GM12878 (cell line): ENCODE results near the gene SLC4A1. TPM values are rescaled to one million over a fixed set of nuclear protein-coding genes. Genes with fewer than 3 reads are reported as not detected.

Experiments
- ATAC-seq: fragments of 200-7000 bp; cut with Tn5 transposase; 3 replicates; pipeline ENCODE4 v1.9.1; 2020; ENCODE audit warnings: mild to moderate bottlenecking, moderate library complexity
- BruUV-seq: library from RNA; stranded (reverse); fragments of 400-500 nt; replicated peaks from 2 replicates; lab custom pipeline; 2021; lab: Mats Ljungman, UMichigan
- CTCF ChIA-PET: fragments of 300-600 bp; sonication (Branson Sonifier 250); formaldehyde crosslinking; extraction: SDS; loops from one replicate; lab custom pipeline; 2021; ENCODE audit warnings: inconsistent platforms; lab: Yijun Ruan, JAX
- POLR2A ChIA-PET: fragments of 350-600 bp; formaldehyde crosslinking; extraction: SDS; loops from one replicate; lab custom pipeline; 2021; ENCODE audit warnings: inconsistent platforms; lab: Charles Lee
- RAD21 ChIA-PET: fragments of 300-600 bp; sonication (Branson Sonifier 250); formaldehyde crosslinking; loops from one replicate; lab custom pipeline; 2023; ENCODE audit warnings: antibody characterized with exemption; ENCODE audit not compliant: unreplicated experiment; lab: Charles Lee
- SMC1A ChIA-PET: fragments of 300-600 bp; sonication (Branson Sonifier 250); formaldehyde crosslinking; loops from one replicate; lab custom pipeline; 2023; ENCODE audit not compliant: unreplicated experiment, uncharacterized antibody; lab: Charles Lee
- DNase-seq: peaks from one replicate; pipeline ENCODE4 v3.0.0-alpha.2; 2011; ENCODE audit warnings: low read depth, low spot score
- FAIRE-seq: peaks from 3 replicates; lab custom pipeline; 2011; peaks lifted over from hg19 to GRCh38; lab: Jason Lieb, UNC
- H2AFZ ChIP-seq: 2 replicates; pipeline ENCODE4 v1.6.0; 2011; ENCODE audit warnings: low read depth, low read length, control low read depth; ENCODE audit not compliant: control insufficient read depth
- H3K27ac ChIP-seq: 2 replicates; pipeline ENCODE4 v1.5.1; 2011; ENCODE audit warnings: control low read depth; ENCODE audit not compliant: control insufficient read depth, insufficient read depth
- H3K27me3 ChIP-seq, 2 experiments: replicated peaks in 1 of 2; 2 replicates each; pipeline versions ENCODE4 v1.6.0 to v1.6.1; 2011; ENCODE audit warnings: low read length in 1 of 2; ENCODE audit not compliant: control insufficient read depth in 2 of 2, insufficient read depth in 2 of 2
- H3K36me3 ChIP-seq, 2 experiments: 2 replicates each; pipeline ENCODE4 v1.5.1; 2011; ENCODE audit warnings: low read length in 1 of 2; ENCODE audit not compliant: control insufficient read depth in 2 of 2, insufficient read depth in 2 of 2
- H3K4me1 ChIP-seq: 2 replicates; pipeline ENCODE4 v1.6.1; 2011; ENCODE audit warnings: mild to moderate bottlenecking, low read length, moderate library complexity, mixed read lengths; ENCODE audit not compliant: control insufficient read depth, insufficient read depth
- H3K4me2 ChIP-seq: 2 replicates; pipeline ENCODE4 v1.6.0; 2011; ENCODE audit warnings: control low read depth; ENCODE audit not compliant: control insufficient read depth, insufficient read depth
- H3K4me3 ChIP-seq: fragments of 200-600 bp; sonication (generic); 2 replicates; pipeline ENCODE4 v1.5.1; 2016
- H3K79me2 ChIP-seq: 2 replicates; pipeline ENCODE4 v1.6.0; 2011; ENCODE audit warnings: low read length; ENCODE audit not compliant: control insufficient read depth, insufficient read depth
- H3K9ac ChIP-seq: 2 replicates; pipeline ENCODE4 v1.8.0; 2011; ENCODE audit warnings: low read length, control low read depth, mixed read lengths; ENCODE audit not compliant: control insufficient read depth, insufficient read depth
- H3K9me3 ChIP-seq: replicated peaks from 3 replicates; pipeline ENCODE4 v1.5.1; 2011; ENCODE audit warnings: mild to moderate bottlenecking, low read length; ENCODE audit not compliant: control insufficient read depth, insufficient read depth
- H4K20me1 ChIP-seq: 2 replicates; pipeline ENCODE4 v1.6.0; 2011; ENCODE audit not compliant: control insufficient read depth, insufficient read depth
- BMI1 ChIP-seq: fragments of 450-650 bp; IDR thresholded peaks from 2 replicates; pipeline ENCODE4 v1.6.1; 2016; ENCODE audit warnings: mild to moderate bottlenecking, moderate library complexity, borderline replicate concordance
- CHD4 ChIP-seq: fragments of 200-600 bp; sonication (generic); IDR thresholded peaks from 2 replicates; pipeline ENCODE4 v1.6.1; 2016; ENCODE audit warnings: mild to moderate bottlenecking
- ESRRA ChIP-seq: IDR thresholded peaks from 2 replicates; pipeline ENCODE4 v1.6.1; 2012; ENCODE audit warnings: mild to moderate bottlenecking, low read length, improper control_type of control experiment
- GABPA ChIP-seq: IDR thresholded peaks from 2 replicates; pipeline ENCODE4 v1.6.1; 2014; ENCODE audit warnings: antibody characterized with exemption, low read depth, mild to moderate bottlenecking, inconsistent platforms
- HDAC2 ChIP-seq: fragments of 200-600 bp; sonication (generic); IDR thresholded peaks from 2 replicates; pipeline ENCODE4 v1.6.1; 2017
- MXI1 ChIP-seq: fragments of 150-350 bp; IDR thresholded peaks from 2 replicates; pipeline ENCODE4 v1.6.1; 2011; ENCODE audit warnings: low read depth, mild to moderate bottlenecking, inconsistent platforms, low read length, improper control_type of control experiment
- NBN ChIP-seq: fragments of 450-650 bp; IDR thresholded peaks from 2 replicates; pipeline ENCODE4 v1.6.1; 2016
- NRF1 ChIP-seq: conservative IDR thresholded peaks from 2 replicates; pipeline ENCODE4 v1.6.1; 2011; ENCODE audit warnings: mild to moderate bottlenecking, low read depth, low read length, improper control_type of control experiment
- RELA ChIP-seq: fragments of 450-650 bp; IDR thresholded peaks from 2 replicates; pipeline ENCODE4 v1.8.0; 2014; ENCODE audit warnings: borderline replicate concordance; ENCODE audit not compliant: partially characterized antibody
- SMC3 ChIP-seq: IDR thresholded peaks from 2 replicates; pipeline ENCODE4 v1.6.1; 2011; ENCODE audit warnings: low read length, improper control_type of control experiment, borderline replicate concordance
- SRF ChIP-seq, 2 experiments: IDR thresholded peaks; 2 replicates each; pipeline ENCODE4 v1.6.1; 2011; ENCODE audit warnings: low read depth in 2 of 2, low read length in 2 of 2, mild to moderate bottlenecking in 1 of 2, moderate library complexity in 1 of 2
- WRNIP1 ChIP-seq: IDR thresholded peaks from 2 replicates; pipeline ENCODE4 v1.6.1; 2011; ENCODE audit warnings: low read depth, low read length, improper control_type of control experiment, borderline replicate concordance
- whole genome bisulfite sequencing: methylation state at CpG from one replicate; pipeline ENCODE4 v1.1.6; 2016; ENCODE audit warnings: low lambda C conversion rate; ENCODE audit not compliant: insufficient replicate concordance, insufficient coverage; ENCODE audit errors: missing lambda C conversion rate; 5-methylcytosine and 5-hydroxymethylcytosine counted together
- in situ Hi-C: fragments of 300-500 bp; cut with MboI; formaldehyde crosslinking; loops from 9 replicates; pipeline ENCODE4 v1.14.3; 2018; ENCODE audit warnings: mixed read lengths
- intact Hi-C: fragments of 100-400 bp; cut with micrococcal nuclease; formaldehyde crosslinking; loops from one replicate; pipeline ENCODE4 v1.14.2; 2022; ENCODE audit not compliant: unreplicated experiment
- polyA plus RNA-seq, 11 experiments: library from polyadenylated mRNA; depleted of rRNA in 4 of 11; unstranded in 6 of 11; stranded (reverse) in 5 of 11; fragments of >200 nt; fragmentation: Nextera tagmentation in 4 of 11; fragmentation: Illumina TruSeq in 1 of 11; extraction: Ambion mirVana in 4 of 11; extraction: Trizol in 1 of 11; gene quantifications; 1 replicate in 1 of 11; 2 replicates in 10 of 11; pipeline versions ENCODE4 v1.2.1 to v1.2.3, GENCODE V29; 2011 to 2016; ENCODE audit warnings: inconsistent platforms in 2 of 11, missing spikeins in 2 of 11, low read depth in 1 of 11
- total RNA-seq, 4 experiments: library from RNA; depleted of rRNA in 3 of 4; stranded (reverse); fragments of >200 nt in 3 of 4; fragmentation: Illumina TruSeq in 1 of 4; extraction: Trizol in 1 of 4; gene quantifications; 2 replicates each; pipeline versions ENCODE4 v1.2.1 to v1.2.3, GENCODE V29; 2013 to 2021
- TF ChIP-seq, protein P1 (sequence below): fragments of 450-650 bp; formaldehyde crosslinking; IDR thresholded peaks from 2 replicates; pipeline ENCODE4 v1.5.0; 2022; ENCODE audit warnings: mild to moderate bottlenecking, missing genetic modification characterization
- TF ChIP-seq, protein P2 (sequence below): fragments of 450-650 bp; IDR thresholded peaks from 2 replicates; pipeline ENCODE4 v1.6.1; 2017; ENCODE audit warnings: mild to moderate bottlenecking

SLC4A1 gene
- total and polyA plus RNA-seq, 10 of the 15 experiments (the other 5 are each of a cell fraction or from before 2014, with no cell fraction given): 0.03 TPM; not detected in 9

DNA sequence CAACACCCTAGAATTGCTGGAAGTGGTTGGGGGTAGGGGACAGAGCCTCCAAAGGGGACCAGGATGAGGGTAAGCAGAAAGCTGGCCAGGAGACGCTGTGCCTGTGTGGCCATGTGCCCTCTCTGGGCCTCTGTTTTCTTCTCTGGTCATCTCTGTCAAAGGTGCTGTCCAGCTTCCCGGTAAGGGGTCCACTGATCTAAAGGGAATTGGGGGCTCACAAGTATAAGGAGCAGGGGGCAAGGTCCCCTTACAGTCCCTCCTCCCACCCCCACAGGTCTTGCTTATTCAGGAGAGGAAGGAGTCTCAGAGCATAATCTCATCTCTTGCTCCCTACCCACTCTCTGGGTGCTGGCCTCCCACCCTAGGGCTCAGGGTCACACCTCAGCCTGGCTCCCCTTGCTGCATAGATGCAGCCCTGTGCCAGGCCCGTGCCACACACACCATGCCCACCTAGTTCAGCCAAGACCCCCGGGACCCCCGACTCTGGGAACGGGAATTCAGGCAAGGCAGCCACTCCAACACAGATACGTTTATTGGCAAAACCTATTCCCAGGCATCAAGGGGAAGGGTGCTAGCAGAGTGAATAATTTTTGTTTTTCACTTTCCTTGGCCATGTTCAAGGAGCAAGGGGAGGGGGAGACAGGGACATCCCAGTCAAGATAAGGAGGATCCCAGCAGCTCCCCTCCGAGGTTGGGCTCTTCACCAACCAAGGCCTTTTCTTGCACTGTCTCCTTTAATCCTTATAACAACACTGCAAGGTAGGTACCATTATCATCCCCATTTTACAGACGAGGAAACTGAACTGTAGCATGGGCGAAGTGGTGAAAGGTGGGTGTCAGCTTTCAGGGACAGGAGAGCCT, 19.8 kb downstream of the SLC4A1 start (continued):
- TF ChIP-seq, protein P1, sequence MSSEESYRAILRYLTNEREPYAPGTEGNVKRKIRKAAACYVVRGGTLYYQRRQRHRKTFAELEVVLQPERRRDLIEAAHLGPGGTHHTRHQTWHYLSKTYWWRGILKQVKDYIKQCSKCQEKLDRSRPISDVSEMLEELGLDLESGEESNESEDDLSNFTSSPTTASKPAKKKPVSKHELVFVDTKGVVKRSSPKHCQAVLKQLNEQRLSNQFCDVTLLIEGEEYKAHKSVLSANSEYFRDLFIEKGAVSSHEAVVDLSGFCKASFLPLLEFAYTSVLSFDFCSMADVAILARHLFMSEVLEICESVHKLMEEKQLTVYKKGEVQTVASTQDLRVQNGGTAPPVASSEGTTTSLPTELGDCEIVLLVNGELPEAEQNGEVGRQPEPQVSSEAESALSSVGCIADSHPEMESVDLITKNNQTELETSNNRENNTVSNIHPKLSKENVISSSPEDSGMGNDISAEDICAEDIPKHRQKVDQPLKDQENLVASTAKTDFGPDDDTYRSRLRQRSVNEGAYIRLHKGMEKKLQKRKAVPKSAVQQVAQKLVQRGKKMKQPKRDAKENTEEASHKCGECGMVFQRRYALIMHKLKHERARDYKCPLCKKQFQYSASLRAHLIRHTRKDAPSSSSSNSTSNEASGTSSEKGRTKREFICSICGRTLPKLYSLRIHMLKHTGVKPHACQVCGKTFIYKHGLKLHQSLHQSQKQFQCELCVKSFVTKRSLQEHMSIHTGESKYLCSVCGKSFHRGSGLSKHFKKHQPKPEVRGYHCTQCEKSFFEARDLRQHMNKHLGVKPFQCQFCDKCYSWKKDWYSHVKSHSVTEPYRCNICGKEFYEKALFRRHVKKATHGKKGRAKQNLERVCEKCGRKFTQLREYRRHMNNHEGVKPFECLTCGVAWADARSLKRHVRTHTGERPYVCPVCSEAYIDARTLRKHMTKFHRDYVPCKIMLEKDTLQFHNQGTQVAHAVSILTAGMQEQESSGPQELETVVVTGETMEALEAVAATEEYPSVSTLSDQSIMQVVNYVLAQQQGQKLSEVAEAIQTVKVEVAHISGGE (CRISPR knock-in tag): no peak
- no peak for TF ChIP-seq WRNIP1
- TF ChIP-seq MXI1: no peak
- no peak for TF ChIP-seq ESRRA
- TF ChIP-seq, all 136 proteins: peak for 0

DNA sequence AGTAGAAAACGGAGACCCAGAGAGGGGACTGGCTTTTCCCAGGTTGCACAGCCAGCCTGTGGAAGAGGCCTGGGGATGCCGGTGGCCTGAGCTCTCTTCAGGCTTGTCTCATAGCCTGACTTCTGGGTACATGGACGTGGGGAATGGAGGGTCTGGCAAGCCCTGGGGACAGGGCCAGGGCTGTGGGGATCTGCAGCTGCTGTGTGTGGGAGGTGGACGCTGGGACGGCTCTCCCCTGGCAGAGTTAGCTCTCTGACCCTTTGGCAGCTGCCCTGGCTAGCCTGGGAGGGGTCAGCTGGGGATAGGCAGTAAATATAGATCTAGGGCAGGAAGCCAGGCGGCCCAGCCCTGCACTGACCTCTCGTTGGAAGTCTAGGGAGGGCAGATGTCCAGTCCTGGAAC, 20.5 kb downstream of the SLC4A1 start:
- H3K27me3 ChIP-seq: no peaks in the 10 kb centered on the region
- ChIA-PET RAD21 (interaction anchor here (1.6 to 2.1 kb wide), 2 partner anchors 27 to 32 kb away, joined by 6 to 16 read pairs; partner anchors contain the start of gene UBTF), POLR2A (interaction anchor here (0.5 to 3.0 kb wide), 6 partner anchors 11 to 721 kb away, joined by 3 to 26 read pairs (median 4); partner anchors contain the start of gene C1QL1), SMC1A (interaction anchor here (0.7 to 2.4 kb wide), 6 partner anchors 11 to 100 kb away, joined by 4 to 9 read pairs (median 6); no protein-coding TSS in a partner anchor), CTCF (interaction anchor here (0.9 to 2.1 kb wide), 6 partner anchors 26 to 84 kb away, joined by 3 to 11 read pairs (median 6); no protein-coding TSS in a partner anchor)
- H3K36me3 ChIP-seq: no peaks in the 10 kb centered on the region
- H3K4me2 ChIP-seq: no peak overlapping the region
- H3K9ac ChIP-seq: no peak overlapping the region
- H2AFZ ChIP-seq: no peak overlapping the region
- H3K9me3 ChIP-seq: no peaks in the 10 kb centered on the region
- no peak for ATAC-seq
- in situ Hi-C loops: no loop called here
- no peak for FAIRE-seq
- no peak for DNase-seq
- H3K4me3 ChIP-seq: no peak overlapping the region
- no peaks in the 10 kb centered on the region for H3K79me2 ChIP-seq
- intact Hi-C loops: no loop called here
- BruUV-seq: no TSS peak
- 91% methylated on average over 7 of the region's 7 CpGs for WGBS
- H3K4me1 ChIP-seq: peaks cover 36% of the 10 kb centered on the region
- no peak overlapping the region for H3K27ac ChIP-seq
- H4K20me1 ChIP-seq: no peaks in the 10 kb centered on the region
- TF ChIP-seq HDAC2 (no peak), BMI1 (no peak), SRF (IDR thresholded peaks at IDR 0.05; ENCODE audit: low read depth in 2 of 2, low read length in 2 of 2) (no peak), SMC3 (no peak), CHD4 (no peak), GABPA (no peak), NBN (no peak), NRF1 (no peak), RELA (no peak)
- TF ChIP-seq, protein P2, sequence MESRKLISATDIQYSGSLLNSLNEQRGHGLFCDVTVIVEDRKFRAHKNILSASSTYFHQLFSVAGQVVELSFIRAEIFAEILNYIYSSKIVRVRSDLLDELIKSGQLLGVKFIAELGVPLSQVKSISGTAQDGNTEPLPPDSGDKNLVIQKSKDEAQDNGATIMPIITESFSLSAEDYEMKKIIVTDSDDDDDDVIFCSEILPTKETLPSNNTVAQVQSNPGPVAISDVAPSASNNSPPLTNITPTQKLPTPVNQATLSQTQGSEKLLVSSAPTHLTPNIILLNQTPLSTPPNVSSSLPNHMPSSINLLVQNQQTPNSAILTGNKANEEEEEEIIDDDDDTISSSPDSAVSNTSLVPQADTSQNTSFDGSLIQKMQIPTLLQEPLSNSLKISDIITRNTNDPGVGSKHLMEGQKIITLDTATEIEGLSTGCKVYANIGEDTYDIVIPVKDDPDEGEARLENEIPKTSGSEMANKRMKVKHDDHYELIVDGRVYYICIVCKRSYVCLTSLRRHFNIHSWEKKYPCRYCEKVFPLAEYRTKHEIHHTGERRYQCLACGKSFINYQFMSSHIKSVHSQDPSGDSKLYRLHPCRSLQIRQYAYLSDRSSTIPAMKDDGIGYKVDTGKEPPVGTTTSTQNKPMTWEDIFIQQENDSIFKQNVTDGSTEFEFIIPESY: no peak
